ENCODE data around the gene PTPRJ.
A peak's percentile ranks its signal among the peaks of the same experiment; 100 is the strongest.

Gene PTPRJ

DNA sequence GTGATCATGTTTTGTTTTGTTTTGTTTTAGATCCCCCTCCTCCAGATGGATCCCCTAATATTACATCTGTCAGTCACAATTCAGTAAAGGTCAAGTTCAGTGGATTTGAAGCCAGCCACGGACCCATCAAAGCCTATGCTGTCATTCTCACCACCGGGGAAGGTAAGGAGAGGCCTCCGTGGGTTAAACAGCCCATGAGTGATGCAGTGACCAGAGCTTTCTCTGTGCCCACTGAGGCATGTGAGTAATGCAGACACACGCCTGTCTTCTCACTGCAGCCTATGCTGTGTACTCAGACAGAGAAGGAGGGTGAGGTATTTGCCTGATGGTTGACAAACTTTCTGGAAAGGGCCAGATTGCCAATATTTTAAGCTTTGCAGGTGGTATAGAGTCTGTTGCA is 162.5 kb downstream of the PTPRJ start:
- DNase-seq (ENCODE audit: extremely low read depth in 1 of 2, low read depth in 1 of 2): no peak

DNA sequence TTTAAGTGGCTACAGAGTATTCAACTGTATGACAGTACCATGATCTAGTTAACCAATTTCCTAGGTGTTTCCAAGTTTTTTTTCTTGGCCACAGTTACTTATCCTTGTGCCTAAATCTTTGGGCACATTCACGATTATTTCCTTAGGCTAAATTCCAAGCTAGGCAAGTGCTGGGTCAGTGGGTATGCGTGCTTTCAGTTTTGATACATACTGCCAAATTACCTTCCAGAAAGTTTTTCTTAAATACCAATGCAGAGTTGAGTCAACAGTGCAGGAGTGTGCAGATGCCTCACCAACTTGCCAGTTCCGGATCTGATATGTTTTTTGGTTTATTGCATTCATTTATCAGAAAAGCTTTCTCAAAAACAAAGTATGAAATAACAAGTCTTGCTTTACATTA is 168.4 kb downstream of the PTPRJ start:
- DNase-seq (ENCODE audit: extremely low read depth in 1 of 2, low read depth in 1 of 2): no peak

DNA sequence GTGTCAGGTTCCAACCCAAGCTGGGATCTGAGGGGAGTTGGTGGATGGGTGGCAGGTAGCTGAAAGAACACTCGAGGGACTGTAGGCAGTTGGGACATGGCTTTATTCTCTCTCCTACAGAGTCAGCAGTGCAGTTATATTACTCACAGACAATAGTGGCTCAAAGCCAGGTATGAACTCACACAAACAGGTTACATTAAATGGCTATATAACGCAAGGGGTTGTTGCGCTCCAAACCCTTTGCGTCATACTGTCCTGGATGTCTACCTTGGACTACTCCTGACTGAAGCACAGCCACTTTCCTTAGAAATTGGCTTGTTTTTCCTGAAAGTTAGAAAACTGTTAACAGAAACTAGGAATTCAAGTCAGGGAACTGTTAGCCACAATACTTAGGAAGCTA is 169.9 kb downstream of the PTPRJ start:
- DNase-seq (ENCODE audit: extremely low read depth in 1 of 2, low read depth in 1 of 2): no peak

DNA sequence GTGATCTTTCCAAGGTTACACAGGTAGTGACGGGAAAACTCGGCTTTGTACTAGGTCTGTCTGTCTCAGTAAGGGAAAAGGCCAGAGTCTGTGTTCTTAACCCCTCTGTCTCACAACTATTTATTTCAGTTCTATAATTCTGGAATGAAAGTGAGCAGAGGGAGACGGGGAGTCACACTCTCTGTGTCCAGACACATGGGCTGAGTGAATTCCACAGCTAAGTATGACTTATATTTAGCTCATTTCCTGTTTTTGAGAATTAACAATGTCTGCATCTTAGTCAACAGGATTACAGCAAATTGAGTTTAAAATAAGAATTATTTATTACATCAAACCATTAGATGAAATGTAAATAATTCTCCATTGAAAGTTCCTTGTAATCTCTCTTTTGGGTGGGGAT is 173.8 kb downstream of the PTPRJ start:
- no peak for DNase-seq (ENCODE audit: extremely low read depth in 1 of 2, low read depth in 1 of 2)

DNA sequence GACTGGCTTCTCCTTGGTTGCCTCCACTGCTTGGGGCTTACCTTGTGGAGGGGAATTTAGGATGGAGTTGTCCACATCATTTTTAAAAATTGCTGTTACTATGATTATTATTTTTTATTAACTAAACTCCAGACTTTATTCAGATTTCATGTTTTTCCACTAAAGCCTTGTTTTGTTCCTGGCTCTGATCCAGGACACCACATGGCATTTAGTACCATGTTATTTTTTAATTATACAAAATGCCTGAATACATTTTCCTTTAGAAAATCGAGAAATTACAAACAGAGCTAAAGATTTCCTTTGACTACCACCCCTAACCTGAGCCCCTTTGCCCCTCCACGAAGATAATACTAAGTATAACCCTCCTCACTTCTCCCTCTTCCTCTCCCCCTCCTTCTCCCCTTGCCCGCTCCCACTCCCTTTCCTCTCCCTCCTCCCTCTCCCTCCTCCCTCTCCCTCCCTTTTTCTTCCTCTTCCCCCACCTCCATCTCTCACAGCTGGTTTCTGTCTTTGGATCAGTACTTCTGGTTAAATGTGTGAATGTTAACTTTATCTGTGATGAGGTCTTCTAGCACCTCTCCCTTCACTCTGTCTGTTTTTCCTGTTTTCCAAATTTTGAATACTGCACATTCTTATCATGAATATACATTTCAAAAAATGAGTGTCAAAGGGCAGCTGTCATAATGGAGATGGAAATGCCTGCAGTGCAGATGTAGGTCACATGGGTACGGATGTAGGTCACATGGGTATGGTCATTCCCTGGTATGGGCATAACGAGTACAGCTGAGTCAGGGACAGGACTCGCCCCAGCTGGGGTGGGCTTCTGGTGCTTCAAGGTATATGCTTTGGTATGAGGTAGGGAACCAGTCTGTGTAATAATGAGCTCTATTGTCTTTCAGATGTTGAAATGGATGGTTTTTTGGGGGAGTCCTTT is 181.9 kb downstream of the PTPRJ start:
- no peak for DNase-seq (ENCODE audit: extremely low read depth in 1 of 2, low read depth in 1 of 2)

DNA sequence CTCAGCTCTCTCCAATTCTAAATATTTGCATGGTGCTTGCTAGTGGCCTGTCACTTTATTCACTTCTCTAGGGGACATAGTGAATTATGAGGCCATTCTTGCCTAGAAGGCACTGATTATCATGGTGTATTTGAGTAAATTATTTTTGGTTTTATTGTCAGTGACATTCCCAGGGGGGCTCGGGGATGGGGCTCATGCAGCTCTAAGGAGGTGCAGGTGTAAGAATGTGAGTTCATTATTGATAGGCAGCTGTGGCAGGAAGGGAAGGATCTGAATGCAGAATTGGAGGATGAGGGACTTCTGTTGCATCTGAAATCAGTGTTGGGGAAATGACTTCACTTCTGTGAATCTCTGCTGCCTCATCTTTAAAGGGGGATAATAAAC is 182.5 kb downstream of the PTPRJ start:
- no peak for DNase-seq (ENCODE audit: extremely low read depth in 1 of 2, low read depth in 1 of 2)

DNA sequence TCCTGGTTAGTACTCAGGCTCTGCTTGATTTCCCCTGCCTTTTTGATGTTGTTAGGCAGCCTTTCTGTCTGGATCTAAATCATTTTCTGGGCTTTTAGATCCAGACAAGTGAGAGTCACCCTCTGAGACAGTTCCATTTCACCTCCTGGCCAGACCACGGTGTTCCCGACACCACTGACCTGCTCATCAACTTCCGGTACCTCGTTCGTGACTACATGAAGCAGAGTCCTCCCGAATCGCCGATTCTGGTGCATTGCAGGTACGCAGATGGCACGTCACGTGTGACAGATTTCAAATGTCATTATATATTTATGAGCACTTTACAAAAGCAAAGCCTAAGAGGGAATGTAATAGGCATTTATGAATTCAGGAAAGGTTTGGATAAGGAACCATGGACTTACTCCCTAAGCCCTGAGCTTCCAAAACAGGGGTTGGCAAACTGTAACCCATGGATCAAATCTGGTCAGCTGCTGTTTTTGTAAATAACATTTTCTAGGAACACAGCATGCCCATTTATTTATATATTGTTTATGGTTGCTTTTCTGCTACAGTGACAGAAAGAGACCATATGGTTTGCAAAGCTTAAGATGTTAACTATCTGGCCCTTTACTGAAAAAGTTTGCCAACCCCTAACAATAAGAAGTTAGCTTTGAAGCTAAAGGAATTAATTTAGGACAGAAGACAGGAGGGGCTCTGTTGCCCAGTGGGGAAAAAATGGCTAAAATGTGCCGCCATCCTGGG is 183.2 kb downstream of the PTPRJ start:
- DNase-seq (ENCODE audit: extremely low read depth in 1 of 2, low read depth in 1 of 2): no peak

DNA sequence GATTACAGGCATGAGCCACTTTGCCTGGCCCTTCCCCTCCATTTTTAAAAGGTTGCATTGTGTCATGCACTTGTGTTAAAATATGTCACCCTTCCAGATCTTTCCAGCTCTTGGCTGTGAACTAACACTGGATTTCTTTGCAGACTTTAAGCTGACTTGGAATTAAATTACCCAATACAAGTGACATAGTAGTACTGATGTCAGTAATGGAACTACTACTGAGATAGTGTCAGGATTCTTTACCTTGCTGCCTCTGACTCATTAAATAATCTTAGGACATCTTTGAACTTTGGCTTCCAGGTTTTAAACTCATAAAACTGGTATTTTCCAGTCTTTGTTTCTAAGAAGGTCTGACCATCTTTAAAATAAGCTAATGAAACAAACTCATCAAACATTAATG is 184.5 kb downstream of the PTPRJ start:
- no peak for DNase-seq (ENCODE audit: extremely low read depth in 1 of 2, low read depth in 1 of 2)

DNA sequence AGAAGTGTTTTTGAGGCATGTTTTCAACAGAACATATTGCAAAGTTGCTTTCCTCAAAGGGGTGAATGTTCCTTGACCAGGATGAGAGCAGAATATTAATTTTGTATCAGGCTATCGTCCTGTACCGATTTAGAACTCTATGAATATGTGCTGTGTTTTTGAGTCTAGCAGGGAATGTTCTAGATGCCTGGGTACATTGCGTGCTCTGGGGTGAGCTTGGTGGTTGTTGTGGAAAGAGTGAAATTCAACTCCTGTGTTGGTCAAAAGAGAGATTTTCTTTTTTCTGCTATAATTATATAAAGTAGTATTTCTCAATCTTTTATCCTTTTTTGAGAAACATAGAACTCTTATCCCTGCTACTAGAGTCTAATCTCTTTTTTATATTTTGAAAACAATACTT is 185.1 kb downstream of the PTPRJ start:
- DNase-seq (ENCODE audit: extremely low read depth in 1 of 2, low read depth in 1 of 2): no peak

DNA sequence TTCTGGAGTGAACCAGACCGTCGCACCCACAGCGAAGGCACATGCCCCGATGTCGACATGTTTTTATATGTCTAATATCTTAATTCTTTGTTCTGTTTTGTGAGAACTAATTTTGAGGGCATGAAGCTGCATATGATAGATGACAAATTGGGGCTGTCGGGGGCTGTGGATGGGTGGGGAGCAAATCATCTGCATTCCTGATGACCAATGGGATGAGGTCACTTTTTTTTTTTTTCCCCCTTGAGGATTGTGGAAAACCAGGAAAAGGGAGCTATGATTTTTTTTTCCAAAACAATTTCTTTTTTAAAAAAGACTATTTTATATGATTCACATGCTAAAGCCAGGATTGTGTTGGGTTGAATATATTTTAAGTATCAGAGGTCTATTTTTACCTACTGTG is 187.0 kb downstream of the PTPRJ start:
- DNase-seq (ENCODE audit: extremely low read depth in 1 of 2, low read depth in 1 of 2): no peak

DNA sequence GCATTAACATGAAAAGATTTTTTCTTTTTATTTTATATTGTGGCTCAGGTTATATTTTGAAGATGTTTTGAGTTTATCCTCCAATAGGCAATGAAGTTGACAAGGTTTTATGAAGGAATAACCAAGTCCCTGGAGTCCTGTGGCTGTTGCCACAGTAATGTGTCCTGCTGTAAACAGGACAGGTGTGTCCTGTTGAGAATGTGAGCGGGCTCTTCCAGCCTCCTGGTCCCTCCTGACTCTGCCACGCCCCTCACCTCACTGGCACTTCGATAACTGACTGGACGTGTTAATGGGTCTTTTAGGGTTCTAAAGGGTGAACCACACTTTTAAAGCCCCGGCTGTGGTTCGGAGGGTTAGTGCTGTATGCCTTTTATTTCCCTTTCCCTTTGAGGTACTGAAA is 188.5 kb downstream of the PTPRJ start:
- DNase-seq (ENCODE audit: extremely low read depth in 1 of 2, low read depth in 1 of 2): no peak

DNA sequence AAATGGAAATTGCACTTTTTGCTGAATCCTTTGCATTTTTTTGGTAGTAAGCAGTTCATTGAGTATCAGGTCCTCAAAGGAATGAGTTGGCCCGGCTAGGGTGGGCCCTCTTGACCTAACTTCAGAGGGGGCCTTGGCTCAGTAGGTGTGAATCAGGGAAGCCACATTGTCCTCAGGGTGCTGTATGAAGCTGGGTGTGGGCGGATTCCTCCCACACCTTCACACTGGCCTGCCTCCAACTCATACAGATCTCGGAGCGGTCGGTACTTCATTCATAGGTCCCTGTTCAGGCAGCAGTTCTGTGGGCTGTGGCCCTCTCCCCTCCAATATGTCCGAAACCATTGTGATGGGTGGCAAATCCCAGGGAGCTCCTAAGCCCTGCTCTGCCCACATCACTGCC is 188.9 kb downstream of the PTPRJ start:
- no peak for DNase-seq (ENCODE audit: extremely low read depth in 1 of 2, low read depth in 1 of 2)

DNA sequence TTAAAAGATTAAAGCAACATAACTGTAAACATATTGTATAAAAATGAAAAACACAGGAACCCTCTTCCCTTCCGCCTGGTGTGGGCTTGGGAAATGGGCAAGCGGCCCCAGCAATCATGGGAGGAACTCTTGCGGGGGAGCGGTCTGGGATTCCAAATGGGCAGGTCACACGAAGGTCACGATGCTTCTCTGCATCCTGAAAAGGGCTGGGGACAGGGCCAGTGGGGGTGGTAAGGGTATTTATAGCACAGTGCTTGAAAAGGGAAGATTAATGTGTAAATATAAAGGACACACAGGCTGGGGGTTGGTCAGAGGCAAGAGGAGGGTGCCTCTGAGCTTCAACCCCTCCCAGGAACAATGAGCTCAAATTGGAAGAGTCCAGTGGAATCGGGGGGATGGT is 189.4 kb downstream of the PTPRJ start:
- DNase-seq (ENCODE audit: extremely low read depth in 1 of 2, low read depth in 1 of 2): no peak

DNA sequence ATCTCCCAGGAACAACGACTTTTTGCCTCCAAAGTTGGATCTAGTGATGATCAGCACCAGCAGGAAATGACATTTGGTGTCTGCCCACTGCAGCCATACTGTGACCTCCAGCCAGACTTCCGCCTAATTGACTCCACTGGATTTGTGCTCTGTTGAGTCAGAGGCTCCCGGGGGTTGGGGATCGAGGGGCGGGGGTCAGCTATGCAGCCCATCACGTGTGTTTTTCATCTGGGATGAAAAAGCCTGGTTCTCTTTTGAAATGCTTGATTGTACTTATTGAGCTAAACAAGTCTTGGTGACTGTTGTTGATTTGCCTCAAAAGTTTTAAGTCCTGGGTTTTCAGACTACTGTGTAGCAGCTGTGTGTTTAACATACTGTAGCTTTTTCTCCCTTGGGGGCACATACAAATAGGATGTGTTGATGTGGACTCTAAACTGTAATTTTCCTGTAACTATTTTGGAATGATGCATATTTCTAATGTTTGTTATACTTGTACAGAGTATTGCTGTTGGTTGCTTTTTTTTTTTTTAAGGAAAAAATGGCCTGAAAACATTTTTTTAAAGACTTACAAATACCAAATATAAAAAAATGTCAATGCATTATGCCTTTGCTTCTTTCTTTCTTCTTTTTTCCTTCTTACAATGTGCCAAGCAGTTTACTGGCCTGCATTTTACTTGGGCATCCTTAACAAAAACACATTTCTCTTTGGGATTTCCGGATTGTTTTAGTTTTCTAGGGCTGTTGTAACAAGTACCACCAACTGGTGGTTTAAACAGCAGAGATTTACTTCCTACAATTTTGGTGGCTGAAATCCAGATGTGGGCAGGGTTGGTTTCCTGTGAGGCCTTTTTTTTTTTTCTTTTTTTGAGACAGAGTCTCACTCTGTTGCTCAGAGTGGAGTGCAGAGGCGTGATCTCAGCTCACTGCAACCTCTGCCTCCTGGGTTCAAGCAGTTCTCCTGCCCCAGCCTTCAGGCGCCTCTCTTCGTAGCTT is 190.2 kb downstream of the PTPRJ start:
- no peak for DNase-seq (ENCODE audit: extremely low read depth in 1 of 2, low read depth in 1 of 2)

DNA sequence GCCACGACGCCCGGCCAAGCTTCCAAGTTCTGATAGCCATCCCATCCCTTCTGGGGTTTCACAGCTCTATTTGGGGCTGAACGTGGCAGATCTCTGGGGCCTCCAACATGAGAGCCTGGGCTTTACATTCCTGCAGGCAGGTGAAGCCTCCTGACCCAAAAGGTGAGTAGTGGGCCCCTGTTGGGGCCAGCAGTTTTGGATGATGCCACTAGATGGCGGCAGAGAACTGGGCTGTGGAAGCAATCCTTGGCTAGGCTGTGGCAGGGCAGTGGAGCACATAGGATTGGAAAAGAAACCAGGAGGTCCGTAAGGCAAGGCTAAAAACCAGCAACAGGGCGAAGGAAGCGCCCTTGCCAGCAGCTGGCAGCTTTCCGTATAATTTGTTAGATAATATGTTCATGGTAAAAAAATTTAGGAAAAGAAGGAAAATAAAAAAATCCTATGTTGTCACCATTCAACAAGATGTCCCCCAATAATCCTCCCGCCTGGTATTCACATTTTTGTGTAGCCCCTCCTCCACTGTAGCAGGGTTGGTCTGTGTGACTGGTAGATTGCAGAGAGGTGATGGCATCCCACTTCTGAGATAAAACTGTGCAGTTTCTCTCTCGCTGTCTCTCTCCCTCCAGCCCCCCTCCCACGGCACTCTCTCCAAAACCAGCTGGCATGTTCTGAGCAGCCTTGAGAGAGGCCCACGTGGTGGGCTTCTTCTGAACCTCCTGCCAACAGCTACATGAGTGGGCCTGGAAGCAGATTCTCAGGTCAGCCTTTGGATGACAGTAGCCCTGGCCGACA is 192.7 kb downstream of the PTPRJ start:
- peak; percentile 15 to 21 for DNase-seq (ENCODE audit: extremely low read depth in 1 of 2, low read depth in 1 of 2)

DNA sequence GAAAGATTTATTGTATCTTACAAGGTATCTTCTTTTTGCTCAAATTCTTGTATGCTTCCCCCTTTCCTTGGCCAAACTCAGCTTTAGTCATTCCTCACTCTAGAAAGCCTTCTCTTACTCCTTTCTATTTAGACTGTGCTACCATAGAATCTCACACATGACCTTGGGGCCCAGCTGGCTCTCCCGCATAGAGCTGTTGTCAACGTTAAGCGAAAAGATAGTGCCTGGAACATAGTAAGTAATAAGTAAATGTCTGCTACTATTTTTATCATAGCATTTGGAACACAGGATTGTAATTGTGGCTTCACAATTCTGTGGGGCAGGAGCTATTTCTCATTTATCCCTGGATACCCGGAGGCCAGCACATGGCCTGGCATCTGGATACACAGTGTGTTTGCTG is 197.3 kb downstream of the PTPRJ start:
- no peak for DNase-seq (ENCODE audit: extremely low read depth in 1 of 2, low read depth in 1 of 2)

DNA sequence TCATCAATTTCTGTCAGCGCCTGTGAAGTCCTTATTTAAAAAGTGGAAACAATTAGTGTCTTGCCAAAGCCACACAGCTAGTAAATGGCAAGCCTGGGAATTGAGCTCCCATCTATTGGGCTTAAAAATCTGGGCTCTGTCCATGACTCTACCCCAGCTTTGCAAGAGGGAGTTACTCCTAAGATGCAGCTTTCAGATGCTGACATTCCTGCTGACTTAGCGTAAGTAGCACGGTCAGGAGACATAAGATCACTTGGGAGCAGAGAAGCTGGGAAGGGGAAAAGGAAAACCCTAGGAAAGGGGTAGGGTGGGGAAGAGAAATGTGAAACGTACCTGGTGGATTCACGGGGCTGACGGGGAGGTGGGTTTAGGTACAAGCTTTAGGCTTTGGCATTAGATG is 200.3 kb downstream of the PTPRJ start:
- DNase-seq (ENCODE audit: extremely low read depth in 1 of 2, low read depth in 1 of 2): no peak

DNA sequence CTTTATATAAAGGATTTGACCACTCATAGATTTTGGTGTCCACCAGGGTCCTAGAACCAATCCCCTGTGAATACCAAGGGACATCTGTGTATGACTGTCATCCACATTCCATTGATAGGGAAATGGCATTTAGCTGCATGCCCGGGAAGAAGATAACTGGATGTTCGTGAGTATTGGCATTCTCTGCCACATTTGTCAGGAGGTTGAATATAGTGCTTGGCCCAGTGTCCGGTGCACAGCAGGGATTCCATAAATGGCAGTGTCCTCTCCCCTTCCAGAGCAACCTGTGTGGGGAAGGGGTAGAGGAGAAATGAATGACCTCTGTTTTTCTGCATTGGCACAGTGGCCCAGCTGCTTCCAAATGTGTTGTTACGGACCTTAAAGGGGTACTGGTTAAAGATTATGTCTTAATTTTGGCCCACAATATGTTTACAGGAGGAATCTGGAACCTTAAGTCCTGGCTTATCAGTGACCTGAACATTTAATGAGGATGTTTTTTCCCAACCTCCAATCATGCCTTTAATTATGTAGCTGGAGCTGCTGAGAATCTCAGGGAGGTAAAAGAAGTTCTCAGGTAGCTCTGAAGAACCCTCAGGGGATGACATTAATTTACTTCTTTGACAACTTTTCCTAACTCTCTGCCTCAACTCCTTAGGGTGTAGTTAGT is 202.6 kb downstream of the PTPRJ start:
- no peak for DNase-seq (ENCODE audit: extremely low read depth in 1 of 2, low read depth in 1 of 2)

DNA sequence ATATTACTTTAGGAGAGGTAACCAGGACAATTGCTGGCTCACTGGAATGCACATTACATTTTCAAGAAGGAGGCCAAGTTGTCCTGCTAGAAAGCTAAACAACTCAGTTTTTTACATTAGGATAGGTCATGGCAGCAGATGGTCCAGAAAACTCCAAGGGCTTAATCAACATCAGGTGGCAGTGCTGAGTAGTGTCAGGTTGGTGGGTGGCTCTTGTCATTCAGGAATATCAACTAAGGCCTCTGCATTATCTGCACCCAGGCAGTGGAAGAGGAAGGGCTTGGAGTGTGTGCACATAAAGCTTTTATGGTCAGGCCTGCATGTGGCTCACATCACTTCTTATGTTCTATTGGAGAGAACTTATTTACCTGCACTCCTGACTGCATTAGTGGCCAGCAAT is 204.1 kb downstream of the PTPRJ start:
- no peak for DNase-seq (ENCODE audit: extremely low read depth in 1 of 2, low read depth in 1 of 2)

Measured in stimulated activated CD8-positive, alpha-beta memory T cell treated with anti-CD3 and anti-CD28 coated beads, Interleukin-7, amount 100 ng/mL, for 48 hours (primary cell).